Astrocyte of the spinal cord (primary cell): Measurements from ENCODE around the gene FEN1.

Experiments used
- DNase-seq: peaks from one replicate; pipeline ENCODE4 v3.0.0; 2011; ENCODE audit warnings: low read depth, low spot score
- H3K4me3 ChIP-seq: 2 replicates; pipeline ENCODE4 v1.5.1; 2011; ENCODE audit warnings: low read depth, mild to moderate bottlenecking, low read length, moderate library complexity
- in situ Hi-C: cut with HindIII; loops from 2 replicates; pipeline ENCODE4 v1.10.0; 2017; ENCODE audit warnings: low sequenced_read_pairs
- TF ChIP-seq, protein P1 (sequence below): IDR thresholded peaks from 2 replicates; pipeline ENCODE4 v1.5.1; 2012; ENCODE audit warnings: low read depth, mild to moderate bottlenecking, low read length, inconsistent platforms

Gene FEN1

DNA sequence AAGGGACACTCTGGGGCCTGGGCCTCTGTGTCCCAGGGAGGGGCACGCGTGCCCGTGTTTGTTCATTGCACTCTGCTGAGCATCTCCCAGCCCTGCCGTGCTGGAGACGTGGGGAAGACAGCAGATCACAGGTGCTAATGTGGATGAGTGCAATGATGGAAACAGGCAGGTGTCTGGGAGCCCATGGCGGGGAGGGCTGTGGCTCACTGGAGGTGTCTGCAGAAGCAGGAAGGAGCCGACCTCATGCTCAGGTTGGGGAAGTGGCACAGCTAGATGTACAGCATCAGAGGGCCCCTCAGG is 8.3 kb upstream of the FEN1 start:
- H3K4me3 ChIP-seq = no peak overlapping the region
- TF ChIP-seq, protein P1, sequence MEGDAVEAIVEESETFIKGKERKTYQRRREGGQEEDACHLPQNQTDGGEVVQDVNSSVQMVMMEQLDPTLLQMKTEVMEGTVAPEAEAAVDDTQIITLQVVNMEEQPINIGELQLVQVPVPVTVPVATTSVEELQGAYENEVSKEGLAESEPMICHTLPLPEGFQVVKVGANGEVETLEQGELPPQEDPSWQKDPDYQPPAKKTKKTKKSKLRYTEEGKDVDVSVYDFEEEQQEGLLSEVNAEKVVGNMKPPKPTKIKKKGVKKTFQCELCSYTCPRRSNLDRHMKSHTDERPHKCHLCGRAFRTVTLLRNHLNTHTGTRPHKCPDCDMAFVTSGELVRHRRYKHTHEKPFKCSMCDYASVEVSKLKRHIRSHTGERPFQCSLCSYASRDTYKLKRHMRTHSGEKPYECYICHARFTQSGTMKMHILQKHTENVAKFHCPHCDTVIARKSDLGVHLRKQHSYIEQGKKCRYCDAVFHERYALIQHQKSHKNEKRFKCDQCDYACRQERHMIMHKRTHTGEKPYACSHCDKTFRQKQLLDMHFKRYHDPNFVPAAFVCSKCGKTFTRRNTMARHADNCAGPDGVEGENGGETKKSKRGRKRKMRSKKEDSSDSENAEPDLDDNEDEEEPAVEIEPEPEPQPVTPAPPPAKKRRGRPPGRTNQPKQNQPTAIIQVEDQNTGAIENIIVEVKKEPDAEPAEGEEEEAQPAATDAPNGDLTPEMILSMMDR = no peak
- no peak for DNase-seq
- in situ Hi-C loops = no loop called here

DNA sequence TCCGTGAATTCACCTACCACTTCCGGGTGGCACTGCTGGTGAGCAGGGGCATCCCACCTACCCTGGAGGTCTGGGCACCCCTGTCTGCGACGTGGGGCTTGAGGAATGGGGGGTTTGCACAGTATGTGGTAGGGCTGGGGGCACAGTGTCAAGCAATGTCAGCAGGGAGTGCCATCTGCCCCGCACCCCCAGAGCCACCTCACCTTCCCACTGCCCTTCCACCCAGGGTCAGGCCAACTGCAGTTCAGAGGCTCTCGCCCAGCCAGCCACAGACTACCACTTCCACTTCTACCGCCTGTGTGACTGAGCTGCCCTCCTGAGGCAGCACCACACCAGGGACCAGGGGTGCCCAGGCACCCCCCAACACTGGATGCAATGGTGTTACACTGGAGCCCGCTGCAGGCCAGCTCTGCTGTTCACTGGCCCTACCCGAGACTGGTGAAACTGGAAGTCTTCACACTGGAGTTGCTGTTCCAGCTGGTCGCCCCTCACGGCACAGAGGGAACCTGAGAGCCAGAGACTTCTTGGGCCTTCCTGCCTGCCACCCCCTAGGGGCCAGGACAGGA is 6.8 kb upstream of the FEN1 start:
- in situ Hi-C loops = no loop called here
- H3K4me3 ChIP-seq = no peak overlapping the region
- TF ChIP-seq, protein P1 = no peak
- no peak for DNase-seq

DNA sequence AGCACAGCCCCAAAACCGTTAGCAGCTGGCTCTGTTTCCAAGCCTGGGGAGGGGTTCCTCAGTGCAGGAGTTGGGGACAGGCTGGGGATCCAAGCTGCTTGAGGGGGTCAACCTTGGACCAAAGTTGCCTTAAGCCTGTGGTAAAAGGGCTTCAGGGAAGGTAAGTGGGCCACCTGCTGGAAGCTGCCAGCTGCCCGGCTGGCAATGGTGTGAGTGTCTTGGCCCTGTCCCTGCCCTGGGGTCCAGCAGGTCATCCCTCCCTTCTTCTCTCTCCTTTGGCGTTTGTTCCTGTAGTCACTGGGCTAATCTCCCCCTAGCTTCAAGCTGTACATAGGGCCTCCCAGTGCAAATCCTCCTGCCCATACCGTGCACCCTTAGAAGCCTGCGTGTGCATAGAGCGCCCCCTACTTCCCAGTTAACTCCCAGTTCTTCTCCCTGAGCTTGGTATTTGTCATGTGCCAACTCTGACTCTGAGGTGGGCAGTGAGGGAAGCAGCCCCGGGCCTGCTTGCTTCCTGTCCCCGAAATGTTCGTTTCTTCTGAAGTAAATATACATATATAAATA is 4.7 kb upstream of the FEN1 start:
- TF ChIP-seq, protein P1 = peak; percentile 70
- in situ Hi-C loops = no loop called here
- H3K4me3 ChIP-seq = no peak overlapping the region
- peak; percentile 65 for DNase-seq

DNA sequence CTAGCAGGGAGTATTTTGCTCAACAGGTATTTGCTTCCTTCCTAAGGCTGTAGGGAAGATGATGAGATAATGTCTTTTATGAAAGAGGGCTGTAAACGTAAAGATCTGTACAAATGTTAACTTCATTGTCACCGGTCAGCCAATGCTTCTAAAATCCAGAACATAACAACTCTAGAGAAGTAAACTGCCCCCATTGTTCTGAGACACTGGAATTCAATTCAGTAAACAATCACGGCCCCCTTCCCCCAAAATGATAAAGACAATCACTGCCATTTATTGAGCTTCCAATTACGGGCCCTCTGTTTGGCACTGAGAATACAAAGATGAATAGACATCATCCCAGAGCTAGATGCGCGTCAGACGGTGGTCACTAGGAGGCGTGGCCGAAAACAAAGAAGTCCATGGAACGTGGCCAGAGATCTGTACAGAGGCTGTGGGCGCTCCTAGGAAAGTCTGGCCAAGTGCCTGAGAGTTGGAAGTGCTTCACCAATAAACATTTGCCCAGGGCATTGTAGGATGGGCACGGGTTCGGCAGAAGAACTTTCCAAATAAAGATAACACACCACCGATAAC is 888 bp upstream of the FEN1 start:
- peak; percentile 93 for DNase-seq
- H3K4me3 ChIP-seq = peak overlapping the region; percentile 69
- in situ Hi-C loops = no loop called here
- TF ChIP-seq, protein P1 = no peak

DNA sequence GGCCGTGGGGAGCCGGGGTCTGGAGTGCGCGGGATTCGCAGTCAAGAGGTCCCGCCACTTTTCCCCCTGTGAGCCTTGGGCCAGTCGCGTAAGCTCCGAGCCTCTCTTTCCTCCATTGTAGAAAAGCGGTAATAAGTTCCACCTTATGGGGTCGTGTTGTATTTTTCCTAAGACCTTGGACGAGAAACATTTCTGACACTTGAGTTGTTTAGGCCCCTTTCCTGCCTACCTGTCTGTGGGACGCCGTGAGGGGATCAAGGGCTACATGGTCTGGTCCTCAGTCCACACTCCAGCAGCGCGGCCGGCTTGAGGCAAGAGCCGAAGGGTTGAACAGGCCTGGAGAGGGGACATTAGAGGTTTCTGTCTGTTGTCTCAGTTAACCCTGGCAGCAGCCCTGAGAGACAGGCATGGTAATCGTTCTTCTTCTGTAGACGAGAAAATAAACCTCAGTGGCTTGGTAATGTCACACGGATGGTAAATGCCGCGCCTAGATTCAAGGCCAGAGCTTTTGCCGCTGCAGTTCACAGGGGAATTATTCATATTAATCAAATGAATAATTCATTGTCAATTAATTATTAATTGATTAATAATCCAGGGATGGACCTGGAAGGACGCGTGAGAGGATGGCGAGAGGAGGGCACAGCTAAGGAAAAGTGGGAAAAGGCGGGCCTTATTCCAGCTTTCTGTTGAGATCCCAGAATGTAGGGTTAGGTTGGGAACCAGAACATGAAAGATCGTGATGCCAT is 545 bp downstream of the FEN1 start:
- in situ Hi-C loops = no loop called here
- TF ChIP-seq, protein P1 = no peak
- H3K4me3 ChIP-seq = peak overlapping the region; percentile 69

DNA sequence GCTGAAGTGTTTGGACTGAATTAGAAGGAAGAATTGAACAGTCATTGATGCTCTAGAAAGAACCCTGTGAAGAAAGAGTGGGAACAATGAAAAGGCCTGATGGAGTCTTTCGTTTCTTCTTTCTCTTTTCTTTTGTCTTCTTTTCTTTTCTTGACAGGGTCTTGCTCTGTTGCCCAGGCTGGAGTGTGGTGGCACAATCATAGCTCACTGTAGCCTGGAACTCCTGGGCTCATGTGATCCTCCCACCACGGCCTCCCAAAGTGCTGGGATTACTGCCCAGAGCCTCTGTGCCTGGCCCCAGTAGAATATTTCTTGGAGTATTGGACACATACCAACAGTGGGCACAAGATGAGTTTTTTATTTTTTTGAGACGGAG is 1.1 kb downstream of the FEN1 start:
- TF ChIP-seq, protein P1 = no peak
- H3K4me3 ChIP-seq = peak overlapping the region; percentile 69
- in situ Hi-C loops = no loop called here
- no peak for DNase-seq

More for the DNA sequence above, 545 bp downstream of the FEN1 start:
- DNase-seq = no peak
